Prostate gland (tissue), 2 donors: ENCODE data around the gene SAMMSON.

Experiments
- CTCF ChIP-seq, 4 experiments: fragments of 200-600 bp in 2 of 4; fragments of 450-650 bp in 2 of 4; sonication (generic) in 2 of 4; IDR thresholded peaks; 1 replicate in 3 of 4; 2 replicates in 1 of 4; pipeline ENCODE4 v1.5.1; 2016 to 2019; ENCODE audit warnings: antibody characterized with exemption in 4 of 4, mild to moderate bottlenecking in 2 of 4, moderate library complexity in 2 of 4
- POLR2A ChIP-seq: fragments of 450-650 bp; IDR thresholded peaks from one replicate; pipeline ENCODE4 v1.6.1; 2016; ENCODE audit warnings: antibody characterized with exemption, mild to moderate bottlenecking

DNA sequence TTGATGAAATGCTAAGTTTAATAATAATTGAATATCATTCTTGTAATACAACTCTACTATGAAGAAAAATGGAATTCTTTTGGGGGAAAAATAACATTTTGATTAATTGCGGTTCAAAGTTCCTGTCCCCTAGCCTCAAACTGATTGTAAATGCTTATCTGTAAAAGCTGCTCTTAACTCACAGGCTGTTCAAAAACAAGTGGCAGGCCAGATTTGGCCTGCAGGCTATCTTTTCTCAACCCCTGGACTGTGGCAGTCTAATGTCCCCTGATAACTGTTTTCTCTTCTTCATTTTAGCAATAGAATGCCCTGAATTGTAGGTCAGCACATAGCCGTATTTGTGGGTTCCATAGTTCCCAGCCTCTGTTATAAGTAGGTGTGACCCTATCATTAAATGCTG lies 23.5 kb upstream of the SAMMSON start:
- TF ChIP-seq CTCF (IDR thresholded peaks at IDR 0.05), result no peak
- no peak for TF ChIP-seq POLR2A
